HG02623 (cell line): ENCODE results near the gene KDM2A.

Experiments
- ATAC-seq: cut with Tn5 transposase; IDR thresholded peaks from one replicate; pipeline ENCODE4 v1.9.1; 2021; ENCODE audit warnings: moderate library complexity; ENCODE audit not compliant: unreplicated experiment

Gene KDM2A

GRCh38 chr11:67282876-67283371, 163.9 kb downstream of the KDM2A start:
- ATAC-seq, result no peak

- ATAC-seq, result no peak
Observed at GRCh38 chr11:67283481-67283963, 164.5 kb downstream of the KDM2A start.

DNA sequence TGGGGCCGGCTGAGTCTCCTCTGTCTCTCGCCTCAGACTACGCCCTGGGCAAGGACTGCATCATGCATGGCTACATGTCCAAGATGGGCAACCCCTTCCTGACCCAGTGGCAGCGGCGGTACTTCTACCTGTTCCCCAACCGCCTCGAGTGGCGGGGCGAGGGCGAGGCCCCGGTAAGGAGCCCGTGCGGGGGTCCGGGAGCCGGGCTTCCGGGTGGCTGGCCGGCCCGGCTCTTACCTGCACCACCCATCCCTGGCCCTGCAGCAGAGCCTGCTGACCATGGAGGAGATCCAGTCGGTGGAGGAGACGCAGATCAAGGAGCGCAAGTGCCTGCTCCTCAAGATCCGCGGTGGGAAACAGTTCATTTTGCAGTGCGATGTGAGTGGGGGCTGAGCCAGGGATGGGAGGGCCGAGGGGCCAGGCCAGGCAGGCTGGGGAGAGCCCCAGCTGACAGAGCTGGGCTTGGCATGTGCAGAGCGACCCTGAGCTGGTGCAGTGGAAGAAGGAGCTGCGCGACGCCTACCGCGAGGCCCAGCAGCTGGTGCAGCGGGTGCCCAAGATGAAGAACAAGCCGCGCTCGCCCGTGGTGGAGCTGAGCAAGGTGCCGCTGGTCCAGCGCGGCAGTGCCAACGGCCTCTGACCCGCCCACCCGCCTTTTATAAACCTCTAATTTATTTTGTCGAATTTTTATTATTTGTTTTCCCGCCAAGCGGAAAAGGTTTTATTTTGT, 165.9 kb downstream of the KDM2A start:
- ATAC-seq, result no peak

GRCh38 chr11:67285541-67286498, 166.8 kb downstream of the KDM2A start:
- no peak for ATAC-seq

DNA sequence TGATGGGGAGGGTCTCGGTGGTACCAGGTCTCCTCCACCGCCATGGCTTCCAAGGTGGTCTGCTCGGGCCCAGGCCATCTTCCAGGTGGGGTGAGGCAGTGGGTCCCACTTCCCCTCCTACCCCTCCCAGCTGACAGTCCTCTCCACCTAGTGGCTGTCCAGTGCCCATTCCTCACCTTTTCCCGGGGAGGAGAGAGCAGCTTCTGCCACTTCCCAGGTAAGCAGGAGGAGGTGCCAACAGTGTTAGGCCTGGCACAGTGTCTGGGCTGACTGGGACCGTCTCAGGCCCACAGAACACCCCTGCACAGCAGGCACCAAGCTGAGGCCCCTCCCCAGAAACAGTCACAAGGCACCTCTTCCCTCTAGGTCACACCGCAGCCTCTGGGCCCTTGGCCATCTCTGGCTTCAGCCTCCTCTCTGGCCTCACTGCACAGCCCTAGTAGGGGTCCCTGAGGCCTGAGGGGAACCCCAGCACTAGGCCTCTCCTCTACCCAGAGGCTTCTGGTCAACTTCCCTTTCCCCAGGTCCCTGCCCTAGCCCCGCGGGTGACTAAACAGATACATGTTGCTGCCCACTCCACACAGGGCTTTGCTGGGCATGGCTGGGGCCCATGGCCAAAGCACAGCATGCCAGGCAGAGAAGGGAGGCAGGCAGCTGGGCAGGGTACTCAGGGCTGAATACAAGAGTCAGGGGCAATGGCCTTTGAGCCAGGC, 167.7 kb downstream of the KDM2A start:
- ATAC-seq, result no peak

DNA sequence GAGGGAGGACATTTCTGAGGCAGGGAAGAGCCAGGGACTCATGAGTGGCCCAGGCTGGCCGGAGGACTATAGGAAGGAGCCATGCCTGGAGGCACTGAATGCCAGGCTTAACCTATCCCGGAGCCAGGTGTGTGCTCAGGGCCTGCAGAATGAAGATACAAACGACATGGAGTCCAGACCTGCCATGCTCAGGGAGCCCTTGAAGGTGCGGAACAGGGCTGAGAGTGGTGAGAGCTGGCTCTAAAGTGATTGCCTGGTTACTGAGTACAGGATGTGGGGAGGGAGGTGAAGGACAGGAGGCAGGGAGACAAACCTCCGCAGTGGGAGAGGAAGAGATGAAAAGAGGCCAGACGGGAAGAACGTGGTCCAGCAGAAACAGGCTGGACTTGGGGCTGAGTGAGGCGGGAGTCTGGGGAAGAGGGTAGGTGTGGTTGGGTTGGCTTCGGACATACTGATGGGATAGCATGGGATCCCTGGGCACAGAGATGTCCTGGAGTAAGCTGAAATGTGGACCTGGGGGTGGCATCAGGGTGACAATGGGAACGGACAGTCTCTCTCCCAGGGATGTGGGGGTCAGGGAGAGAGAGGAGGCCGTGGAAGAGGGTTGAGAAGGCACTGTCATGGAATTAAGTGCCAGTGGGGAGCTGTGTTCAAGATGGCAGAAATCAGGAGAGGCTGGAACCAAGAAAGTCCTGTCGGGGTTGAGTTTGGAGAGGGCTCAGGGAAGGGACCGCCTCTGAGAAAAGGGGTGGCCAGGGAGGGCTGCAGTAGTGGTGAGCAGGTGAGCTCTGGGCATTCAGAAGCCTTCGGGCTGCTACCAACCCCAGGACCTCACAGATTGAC, 168.5 kb downstream of the KDM2A start:
- no peak for ATAC-seq

DNA sequence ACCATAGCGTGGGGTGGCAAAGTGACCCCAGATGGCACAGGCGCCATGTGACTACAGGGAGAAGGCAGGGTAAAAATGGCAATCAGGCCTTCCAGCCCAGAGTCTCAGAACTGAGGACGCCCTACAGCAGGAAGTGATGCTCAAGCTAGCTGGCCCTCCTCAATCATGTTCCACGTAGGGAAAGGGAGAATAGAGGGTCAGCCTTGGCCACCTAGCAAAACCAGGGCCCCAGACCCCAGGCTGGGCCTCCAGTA, 169.1 kb downstream of the KDM2A start:
- no peak for ATAC-seq

DNA sequence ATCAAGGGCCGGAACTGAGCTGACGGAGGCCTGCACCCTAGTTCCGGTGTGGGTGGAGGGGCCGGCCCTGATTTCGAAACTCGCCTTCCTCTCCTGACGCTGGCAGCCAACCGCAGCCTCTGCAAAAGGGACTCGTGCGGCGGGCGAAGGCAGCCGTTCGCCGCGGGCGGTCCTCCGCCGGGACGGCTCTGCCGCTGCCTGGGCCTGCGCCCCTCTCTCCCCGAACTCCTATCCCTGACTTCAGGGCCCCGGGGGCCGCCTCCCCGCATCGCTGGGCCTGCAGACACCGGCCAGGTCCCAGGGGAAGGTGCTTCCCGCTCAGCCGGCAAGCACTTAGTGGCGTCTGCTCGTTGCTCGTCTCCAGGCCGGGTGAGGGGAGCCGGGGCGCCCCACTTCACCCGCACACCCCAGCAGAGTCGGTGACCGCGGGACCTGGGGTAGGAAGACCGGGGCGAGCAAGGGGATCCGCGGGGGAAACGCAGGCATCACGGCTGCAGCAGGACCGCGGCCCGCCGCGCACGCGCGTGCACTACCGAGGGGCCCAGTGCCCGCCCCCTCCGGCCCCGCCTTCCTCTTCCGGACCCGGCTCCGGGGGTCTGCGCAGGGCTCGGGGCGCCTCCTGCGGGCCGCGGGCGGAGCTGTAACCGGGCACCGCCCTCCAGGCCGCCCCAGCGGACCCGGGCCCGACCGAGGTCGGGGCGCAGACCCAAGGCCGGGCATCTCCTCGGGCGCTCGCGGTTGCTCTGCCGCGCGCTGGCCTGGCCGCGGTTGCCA, 169.6 kb downstream of the KDM2A start:
- ATAC-seq, result peak; percentile 53

DNA sequence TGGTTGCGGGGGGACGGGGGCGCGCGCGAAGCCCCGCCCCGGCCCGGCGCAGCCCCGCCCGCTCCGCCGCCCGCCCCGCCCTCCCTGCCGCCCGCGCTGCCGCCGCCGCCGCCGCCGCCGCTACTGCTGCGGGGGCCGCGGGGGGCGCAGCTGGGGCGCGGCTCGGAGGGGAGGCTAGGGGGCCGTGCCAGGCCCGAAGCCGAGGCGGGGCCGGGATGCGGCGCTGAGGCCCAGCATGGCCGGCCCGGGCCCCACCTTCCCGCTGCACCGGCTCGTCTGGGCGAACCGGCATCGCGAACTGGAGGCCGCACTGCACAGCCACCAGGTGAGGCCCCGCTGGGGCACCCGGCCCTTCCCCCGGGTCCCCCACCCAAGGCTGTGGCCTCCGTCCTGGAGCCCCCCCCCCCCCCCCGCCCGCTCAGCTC, 170.2 kb downstream of the KDM2A start, which contains the start of gene ANKRD13D:
Gene ANKRD13D, plus strand, starts transcription at position 78 of the 425 bp plus-strand sequence. Its CDS starts 158 bp downstream, at position 236.
- no peak for ATAC-seq

DNA sequence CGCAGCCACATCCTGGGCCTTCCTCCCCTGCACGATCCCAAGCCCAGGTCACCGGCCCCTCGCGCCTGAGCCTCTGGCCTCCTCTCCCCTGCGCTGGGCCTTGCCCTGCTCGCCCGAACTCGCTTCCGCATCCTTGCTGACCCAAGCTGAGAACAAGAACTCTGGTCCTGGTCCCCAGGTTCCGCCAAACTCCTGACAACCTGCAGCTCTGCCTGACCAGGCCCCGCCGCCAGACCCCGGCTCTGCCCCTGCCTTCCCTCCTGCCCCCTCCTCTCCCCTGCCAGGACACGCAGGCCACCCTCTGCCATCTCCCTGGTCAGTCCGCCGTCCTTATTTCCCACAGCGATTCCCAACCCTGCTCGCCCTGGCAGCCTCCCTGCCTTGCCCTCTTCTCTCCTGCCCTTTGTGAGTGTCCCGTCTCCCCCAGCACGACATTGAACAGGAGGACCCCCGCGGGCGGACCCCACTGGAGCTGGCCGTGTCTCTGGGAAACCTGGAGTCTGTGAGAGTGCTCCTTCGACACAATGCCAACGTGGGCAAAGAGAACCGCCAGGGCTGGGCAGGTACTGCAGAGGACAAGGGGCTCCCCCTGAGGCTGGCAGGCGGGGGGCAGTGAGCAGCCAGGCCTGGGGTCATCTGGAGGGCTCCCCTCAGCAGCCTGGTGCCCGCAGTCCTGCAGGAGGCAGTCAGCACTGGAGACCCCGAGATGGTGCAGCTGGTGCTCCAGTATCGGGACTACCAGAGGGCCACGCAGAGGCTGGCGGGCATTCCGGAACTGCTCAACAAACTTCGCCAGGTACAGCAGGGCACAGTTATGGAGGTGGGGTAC, 170.8 kb downstream of the KDM2A start:
- ATAC-seq, result no peak

GRCh38 chr11:67290801-67291200, 171.7 kb downstream of the KDM2A start:
- no peak for ATAC-seq

DNA sequence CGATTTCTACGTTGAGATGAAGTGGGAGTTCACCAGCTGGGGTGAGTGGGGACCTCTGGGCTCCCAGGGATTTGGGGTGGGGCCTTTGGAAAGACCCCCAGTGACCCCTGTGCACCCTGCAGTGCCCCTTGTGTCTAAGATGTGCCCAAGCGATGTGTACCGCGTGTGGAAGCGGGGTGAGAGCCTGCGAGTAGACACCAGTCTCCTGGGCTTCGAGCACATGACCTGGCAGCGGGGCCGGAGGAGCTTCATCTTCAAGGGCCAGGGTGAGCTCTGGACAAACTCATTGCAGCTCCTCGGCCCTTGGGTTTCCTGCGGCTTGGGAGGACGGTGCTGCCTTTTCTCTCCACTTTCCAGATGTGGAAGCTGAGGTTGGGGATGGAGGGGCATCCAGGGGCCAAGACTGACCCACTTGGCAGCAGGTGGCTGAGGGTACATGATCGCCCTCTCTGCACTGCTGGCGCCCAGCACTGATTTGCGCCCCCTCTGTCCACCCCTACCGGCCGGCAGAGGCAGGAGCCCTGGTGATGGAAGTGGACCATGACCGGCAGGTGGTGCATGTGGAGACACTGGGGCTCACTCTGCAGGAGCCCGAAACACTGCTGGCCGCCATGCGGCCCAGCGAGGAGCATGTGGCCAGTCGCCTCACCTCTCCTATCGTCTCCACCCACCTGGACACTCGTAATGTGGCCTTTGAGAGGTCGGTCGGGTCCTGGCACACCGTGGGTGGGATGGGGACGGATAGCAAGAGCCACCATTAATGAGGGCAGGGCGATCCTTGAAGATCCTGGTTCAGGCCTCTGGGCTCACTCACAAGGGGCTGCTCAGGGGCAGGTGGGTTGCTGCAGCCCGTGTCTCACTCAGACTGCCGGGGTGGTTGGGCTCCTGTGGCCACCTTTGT, 172.7 kb downstream of the KDM2A start:
- ATAC-seq, result no peak

GRCh38 chr11:67292671-67293070, 173.6 kb downstream of the KDM2A start:
- no peak for ATAC-seq

DNA sequence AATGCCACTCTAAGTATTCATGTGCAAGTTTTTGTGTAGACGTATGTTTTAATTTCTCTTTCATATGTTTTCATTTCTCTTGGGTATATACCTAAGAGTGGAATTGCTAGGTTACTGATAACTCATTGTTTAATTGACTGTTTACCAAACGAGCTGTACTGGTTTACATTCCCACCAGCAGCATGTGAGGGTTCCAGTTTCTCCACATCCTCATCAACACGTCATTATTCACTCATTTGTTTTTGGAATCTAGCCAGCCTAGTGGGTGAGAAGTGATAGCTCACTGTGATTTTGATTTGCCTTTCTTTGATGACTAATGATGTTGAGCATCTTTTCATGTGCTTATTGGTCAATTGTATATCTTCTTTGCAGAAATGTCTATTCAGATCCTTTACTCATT, 174.0 kb downstream of the KDM2A start:
- no peak for ATAC-seq

DNA sequence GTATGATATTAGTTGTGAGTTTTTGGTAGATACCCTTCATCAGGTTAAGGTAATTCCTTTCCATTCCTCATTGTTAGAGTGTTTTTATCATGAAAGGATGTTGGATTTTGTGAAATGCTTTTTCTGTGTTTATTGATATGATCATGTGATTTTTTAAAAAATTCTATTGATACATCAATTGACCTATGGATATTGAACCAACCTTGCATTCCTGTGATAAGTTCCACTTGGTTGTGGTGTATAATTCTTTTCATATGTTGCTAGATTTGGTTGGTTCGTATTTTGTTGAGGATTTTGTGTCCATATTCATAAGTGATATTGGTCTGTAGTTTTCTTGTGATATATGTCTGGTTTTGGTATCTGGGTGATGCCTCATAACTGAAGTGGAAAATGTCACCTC, 176.8 kb downstream of the KDM2A start:
- ATAC-seq, result no peak

DNA sequence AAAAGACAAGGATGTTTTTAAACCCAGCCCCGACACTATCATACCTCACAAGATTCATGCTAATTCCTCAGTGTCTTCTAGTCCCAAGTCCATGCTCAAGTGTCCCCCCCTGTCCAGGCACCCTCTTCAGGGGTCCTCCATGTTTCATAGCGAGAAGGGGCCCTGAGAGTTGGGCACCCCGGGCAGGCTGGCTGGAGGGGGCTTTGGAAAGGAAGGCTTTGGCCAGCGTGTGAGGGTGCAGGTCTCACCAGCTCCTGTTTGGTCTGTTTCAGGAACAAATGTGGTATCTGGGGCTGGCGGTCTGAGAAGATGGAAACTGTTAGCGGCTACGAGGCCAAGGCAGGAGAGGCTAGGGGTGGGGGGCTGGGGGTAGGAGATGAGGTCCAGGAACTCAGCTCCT, 179.7 kb downstream of the KDM2A start:
- ATAC-seq, result no peak

DNA sequence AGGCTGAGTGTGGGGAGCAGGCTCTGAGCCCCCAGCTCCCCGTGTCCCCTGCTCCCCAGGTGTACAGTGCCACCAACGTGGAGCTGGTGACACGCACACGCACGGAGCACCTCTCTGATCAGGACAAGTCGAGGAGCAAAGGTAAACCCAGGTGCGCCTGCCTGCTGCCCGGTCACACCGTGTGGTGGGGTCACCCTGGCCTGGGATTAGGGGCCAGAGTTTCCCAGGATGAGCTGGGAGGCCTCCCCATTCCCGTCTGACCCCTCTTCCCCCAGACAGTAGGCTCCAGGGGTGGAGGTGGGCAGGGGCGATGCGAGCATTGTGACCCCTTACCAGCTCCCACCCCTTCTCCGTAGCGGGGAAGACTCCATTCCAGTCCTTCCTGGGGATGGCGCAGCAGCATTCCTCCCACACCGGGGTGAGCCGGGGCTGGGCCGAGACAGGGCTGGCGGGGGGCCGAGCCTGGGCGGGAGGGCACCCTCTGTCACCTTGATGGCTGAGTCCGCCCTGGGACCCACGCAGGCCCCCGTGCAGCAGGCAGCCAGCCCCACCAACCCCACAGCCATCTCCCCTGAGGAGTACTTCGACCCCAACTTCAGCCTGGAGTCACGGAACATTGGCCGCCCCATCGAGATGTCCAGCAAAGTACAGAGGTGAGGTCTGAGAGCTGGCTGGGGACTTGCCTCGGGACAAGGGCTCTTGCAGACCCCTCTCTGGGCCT, 180.6 kb downstream of the KDM2A start:
- no peak for ATAC-seq
